HG02642 (cell line): Measurements from ENCODE around the gene ULBP3.
"Not testable (repeated sequence)": the region's sequence is repeated elsewhere in the genome, so short reads cannot be mapped to it uniquely, and the experiment has no call there.

Experiments
- ATAC-seq: cut with Tn5 transposase; IDR thresholded peaks from one replicate; pipeline ENCODE4 v1.9.1; 2021; ENCODE audit warnings: mild to moderate bottlenecking; ENCODE audit not compliant: unreplicated experiment, poor library complexity

ULBP3 gene

DNA sequence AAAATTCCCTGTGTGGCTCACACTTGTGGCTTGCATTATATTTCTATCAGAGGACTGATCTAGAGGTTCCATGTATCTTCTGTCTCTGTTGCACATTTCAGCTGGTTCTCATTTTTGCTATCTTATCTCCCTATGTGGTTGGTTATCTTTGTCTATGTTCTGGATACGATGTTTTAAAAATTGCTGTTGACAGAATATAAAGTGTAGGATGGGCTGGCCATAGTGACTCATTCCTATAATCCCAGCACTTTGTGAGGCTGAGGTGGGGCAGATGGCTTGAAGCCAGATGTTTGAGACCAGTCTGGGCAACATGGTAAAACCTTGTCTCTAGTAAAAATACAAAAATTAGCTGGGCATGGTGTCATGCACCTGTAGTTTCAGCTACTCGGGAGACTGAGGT, 9.9 kb upstream of the ULBP3 start:
- no peak for ATAC-seq

DNA sequence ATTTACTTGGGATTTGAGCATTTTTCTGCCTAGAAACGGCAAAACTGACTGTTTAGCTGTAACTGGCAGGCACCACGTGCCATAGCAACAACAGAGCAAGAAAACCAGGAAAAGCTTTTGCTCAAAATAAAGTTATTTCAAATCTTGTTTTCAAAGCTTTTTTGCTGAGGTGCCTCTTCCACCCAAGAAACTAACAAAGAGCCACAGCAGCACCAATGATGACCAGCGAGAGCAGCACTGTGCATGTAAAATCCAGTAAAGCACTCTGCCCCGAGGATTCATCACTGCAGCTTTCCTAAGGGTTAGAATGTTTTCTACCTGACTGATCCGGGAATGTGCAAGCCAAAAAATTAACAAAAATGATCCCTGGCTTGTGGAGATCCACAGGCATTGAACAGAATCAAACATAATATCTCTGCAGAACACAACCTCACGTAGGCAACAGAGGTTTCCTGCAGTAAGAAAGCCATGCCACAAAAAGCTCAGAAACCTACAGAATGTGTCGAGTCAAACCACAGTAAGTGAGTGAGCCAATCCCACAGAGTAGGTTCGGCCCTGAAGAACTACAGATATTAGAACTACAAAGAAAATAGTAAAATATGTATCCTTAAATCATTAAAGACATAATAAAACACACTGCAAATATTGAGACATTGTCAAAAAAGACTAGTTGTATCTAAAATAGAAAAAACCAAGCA, 7.4 kb upstream of the ULBP3 start:
- ATAC-seq = no peak

DNA sequence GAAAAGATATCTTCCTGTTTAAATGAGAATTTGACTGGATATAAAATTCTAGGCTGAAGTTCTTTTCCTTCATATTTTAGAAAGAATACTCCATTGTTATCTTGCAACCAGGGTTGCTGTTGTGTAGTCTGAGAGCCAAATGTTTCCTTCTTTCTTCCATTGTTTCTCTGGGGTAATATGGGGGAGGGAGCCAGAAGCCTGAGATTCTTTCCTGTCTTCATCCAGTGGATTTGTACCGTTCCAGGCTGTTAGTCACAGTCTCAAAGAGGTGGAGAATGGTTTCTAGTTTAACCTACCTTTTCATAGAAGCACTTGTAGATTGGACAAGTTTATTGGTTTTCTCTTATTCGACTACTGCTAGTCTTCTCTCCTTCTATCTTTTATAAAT, 6.1 kb upstream of the ULBP3 start:
- no peak for ATAC-seq

- ATAC-seq = not testable (repeated sequence)
Measured at GRCh38 chr6:150074396-150075033, 5.6 kb upstream of the ULBP3 start.

- no peak for ATAC-seq
Measured at GRCh38 chr6:150072201-150072600, 3.3 kb upstream of the ULBP3 start.

DNA sequence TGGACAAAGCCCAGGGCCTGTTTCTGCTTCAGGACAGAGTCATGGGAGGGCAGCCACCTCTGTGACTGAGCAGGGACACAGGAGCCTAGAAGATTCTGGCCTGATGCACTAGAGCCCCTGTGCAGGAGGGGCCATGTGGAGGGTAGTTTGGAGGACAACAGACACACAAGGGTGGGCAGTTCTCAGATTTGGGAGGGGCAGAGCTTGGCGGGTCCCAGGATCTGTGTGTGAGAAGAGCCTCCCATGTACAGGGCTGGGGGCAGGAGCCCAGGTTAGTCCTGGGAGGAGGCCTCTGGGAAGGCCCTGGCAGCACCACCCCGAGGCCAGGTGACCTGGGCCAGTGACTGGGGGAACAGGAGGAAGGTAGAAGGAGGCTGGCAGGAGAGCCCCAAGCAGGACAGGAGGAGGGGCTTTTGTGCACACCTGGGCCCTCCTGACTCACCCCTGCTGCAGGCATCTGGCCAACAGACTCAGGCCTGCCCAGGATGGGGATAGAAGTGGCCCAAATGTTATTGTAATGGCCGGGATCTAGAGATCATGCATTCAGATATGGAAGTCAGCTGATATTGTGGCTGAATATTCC, 1.4 kb upstream of the ULBP3 start:
- no peak for ATAC-seq

DNA sequence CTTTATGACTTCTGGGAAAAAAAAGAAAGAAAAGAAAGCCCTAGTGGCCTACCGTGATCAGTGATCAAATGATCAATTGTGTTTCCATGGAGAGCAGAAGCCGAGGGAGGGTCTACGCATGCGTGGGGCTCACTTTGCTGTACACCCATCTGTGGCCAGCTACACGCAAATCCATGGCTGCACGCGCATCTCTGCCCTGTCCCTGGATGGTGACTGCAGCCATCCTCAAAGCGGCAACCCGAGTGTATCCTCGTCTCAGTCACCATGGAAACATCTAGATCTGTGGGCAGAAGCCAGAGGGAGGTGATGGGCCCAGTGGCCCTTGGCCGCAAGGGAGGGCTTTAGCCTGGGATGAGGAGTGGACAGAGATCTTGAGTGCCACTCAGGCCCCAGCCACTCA, 785 bp upstream of the ULBP3 start:
- ATAC-seq = no peak

DNA sequence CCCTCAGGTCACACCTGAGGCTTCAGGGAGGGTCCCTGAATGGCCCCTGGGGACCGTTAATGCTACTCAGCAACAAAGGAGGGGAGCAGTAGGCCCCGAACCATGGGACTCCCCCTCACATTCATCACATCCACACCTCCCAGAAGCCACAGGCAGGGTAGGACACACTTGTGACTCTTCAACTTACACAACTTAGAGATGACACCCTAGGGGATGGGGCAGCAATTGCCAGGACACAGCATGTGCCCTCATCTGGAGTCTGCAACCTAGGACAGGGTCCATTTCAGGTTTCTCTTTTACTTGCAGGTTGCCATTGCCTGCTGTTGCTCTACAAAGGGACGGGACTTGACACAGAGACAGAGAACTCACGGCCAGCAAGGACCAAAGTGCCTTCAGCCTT, 770 bp downstream of the ULBP3 start:
- ATAC-seq = no peak

DNA sequence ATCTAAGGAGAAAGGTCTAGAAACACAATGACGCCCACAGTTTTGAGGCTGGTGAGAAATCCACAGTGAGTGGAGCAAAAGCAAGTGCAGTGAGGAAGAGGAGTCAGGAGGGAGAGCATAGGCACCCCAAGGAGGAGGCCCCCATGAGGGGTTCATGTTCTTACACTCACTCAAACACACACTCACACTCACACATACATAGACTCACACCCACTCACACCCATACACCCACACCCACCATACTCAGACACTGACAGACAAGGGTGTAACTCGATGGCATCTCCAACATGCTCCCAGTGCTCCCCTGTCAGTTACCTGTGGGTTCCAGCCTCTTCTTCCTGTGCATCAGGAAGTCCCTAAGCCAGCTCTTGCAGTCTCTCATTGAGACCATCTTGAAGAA, 3.8 kb downstream of the ULBP3 start:
- no peak for ATAC-seq

GRCh38 chr6:150063640-150064039, 5.3 kb downstream of the ULBP3 start:
- no peak for ATAC-seq

GRCh38 chr6:150059973-150060372, 8.9 kb downstream of the ULBP3 start:
- not testable (repeated sequence) for ATAC-seq

DNA sequence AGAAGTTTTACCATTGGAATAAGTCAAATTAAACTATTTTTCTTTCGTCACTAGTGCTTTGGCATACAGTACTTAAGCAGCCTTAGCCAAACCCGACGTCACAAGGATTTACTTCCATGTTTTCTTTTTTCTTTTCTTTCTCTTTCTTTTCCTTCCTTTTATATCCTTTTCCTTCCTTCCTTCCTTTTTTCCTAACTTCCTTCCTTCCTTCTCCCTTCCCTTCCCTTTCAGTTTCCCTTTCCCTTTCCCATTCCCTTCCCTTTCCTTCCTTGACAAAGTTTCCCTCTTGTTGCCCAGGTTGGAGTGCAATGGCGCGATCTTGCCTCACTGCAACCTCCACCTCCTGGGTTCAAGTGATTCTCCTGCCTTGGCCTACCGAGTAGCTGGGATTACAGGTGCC, 9.9 kb downstream of the ULBP3 start:
- no peak for ATAC-seq

DNA sequence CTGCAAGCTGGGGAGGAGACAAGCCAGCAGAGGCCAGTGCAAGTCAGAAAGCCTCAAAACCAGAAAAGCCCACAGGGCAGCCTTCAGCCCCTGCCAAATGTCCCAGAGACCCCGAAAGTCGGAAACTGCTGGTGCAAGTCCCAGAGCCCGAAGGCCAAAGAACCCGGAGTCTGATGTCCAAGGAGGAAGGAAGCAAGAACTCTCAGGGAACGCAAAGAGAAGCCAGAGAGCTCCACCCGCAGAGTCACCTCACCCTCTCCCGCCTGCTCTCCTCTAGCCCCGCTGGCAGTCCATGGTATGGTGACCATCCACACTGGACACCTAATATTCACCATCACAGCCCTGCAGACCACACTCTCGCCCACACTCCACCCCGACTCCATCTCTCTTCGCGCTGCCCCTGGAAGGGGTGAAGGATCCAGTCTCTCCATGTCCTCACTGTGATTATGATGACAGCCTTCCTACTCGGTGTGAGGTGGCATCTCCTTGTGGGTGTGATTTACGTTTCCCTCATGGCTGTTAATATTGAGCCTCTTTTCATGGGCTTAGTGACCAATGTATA, 10.6 kb downstream of the ULBP3 start:
- ATAC-seq = no peak

DNA sequence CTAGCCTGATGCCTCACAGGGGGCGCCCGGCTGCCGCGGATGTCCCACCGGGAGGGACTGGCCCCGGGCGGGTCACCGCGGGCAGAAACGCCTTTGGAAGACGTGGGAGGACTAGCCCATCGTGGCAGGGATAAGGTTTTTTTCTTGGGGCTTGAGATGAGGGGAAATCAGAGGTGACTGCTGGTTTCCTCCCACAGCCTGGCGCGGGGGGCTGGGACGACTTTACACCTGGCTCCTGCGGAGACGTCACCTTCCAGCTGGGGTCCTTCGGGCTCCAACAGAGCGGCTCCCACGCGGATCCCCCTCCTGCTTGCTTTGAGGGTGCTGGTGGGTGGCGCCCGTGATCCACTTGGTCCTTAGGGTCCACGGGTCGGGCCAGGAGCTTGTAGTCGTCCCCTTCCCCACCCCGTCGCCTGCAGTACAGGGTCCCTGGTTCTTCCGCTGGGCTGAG, 11.4 kb downstream of the ULBP3 start:
- no peak for ATAC-seq

DNA sequence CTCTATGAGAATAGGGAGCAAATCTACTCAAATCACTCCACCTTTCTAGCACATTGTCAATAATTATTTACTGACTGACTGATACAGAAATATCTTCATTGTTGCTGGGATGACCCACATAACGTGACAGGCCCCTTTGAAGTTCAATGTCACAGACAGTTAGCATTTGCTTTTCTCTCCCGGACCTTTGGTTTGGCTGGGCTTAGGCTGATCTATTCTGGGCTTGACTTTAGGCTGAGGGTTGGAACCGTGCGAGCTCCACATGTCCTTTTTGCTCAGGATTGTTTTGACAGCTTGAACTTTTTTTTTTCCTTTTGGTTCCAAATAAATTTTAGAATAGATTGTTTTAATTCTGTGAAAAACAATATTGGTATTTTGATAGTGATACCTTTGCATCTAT, 12.0 kb downstream of the ULBP3 start:
- no peak for ATAC-seq

DNA sequence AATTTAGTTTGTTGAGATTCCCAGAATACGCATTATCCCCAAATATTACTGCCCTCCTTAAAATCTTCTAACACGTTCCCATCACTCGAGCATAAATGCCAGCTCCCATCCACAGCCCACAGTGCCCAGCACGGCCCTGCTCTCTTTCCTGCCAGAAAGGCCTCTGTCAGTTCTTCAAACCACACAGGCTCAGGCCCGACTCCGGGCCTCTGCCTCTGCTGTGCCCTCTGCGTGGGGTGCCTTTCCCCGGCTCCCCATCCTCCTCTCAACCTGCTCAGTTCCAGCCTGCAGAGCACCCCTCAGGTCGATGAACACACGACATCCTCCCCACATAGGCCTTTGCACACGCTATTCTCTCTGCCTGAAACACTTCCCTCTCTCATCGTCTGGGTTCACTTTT, 12.8 kb downstream of the ULBP3 start:
- no peak for ATAC-seq

DNA sequence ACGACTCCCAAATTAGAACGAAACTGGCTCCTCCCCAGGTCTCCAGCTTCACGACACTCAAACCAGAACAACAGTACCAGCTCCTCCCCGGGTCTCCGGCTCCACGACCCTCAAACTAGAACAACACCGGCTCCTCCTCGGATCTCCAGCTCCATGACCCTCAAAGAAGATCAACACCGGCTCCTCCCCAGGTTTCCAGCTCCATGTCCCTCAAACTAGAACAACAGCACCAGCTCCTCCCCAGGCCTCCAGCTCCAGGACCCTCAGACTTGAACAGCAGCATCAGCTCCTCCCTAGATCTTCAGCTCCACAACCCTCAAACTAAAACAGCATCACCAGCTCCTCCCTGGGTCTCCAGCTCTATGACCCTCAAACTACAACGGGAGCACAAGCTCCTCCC, 13.8 kb downstream of the ULBP3 start:
- no peak for ATAC-seq

GRCh38 chr6:150053450-150053849, 15.5 kb downstream of the ULBP3 start:
- ATAC-seq = no peak

DNA sequence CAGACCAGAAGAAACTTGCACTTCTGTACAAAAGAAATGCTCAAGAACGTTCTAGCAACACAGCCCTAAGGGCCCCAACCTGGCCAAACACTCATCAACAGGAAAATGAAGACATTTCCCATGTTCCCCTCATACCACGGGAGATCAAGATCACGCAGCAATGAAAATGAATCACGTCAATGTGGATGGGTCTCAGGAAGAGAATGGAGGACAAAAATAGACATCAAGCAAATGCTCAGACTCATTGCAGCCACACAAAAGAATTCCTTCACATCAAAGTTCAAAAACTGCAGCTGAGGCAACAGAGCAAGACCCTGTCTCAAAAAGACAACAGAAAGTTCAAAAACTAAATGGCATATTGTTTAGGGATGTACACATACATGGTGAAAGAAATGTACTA, 18.1 kb downstream of the ULBP3 start:
- no peak for ATAC-seq

DNA sequence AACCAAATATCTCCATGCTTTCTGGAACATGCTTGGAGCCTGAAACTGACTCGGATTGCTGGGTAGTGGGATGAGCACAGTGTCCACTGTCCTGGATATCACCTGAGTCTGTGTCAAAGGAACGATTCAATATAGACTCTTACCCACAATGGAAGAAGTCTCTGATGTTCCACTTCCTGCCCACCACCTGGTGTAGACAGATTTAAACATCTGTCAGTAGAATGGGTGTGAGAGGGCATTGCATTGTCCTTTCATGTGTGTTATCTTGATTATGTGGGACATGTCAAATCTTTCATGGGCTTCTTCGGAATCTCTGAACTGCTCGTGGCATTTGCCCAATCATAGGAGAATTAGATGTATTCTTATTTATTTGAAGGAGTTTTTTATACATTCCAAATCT, 20.8 kb downstream of the ULBP3 start:
- no peak for ATAC-seq

GRCh38 chr6:150046943-150047342, 22.0 kb downstream of the ULBP3 start:
- ATAC-seq = no peak
